Vagina (tissue), 2 donors: ENCODE measurements around the gene DEPDC7. TPM values are rescaled to one million over a fixed set of nuclear protein-coding genes. Genes with fewer than 3 reads are reported as not detected.

Source experiments
- DNase-seq, 2 donors: peaks; one replicate each; pipeline ENCODE4 v3.0.0-alpha.2; 2017; ENCODE audit errors: extremely low spot score in 2 of 2
- H3K27ac ChIP-seq: fragments of 200-600 bp; sonication (generic); one replicate; pipeline ENCODE4 v1.5.1; 2019
- H3K27me3 ChIP-seq: fragments of 200-600 bp; sonication (generic); one replicate; pipeline ENCODE4 v1.5.1; 2019
- H3K36me3 ChIP-seq, 2 donors: fragments of 200-600 bp; sonication (generic); one replicate each; pipeline ENCODE4 v1.5.1; 2017 to 2019
- H3K4me1 ChIP-seq: fragments of 200-600 bp; sonication (generic); one replicate; pipeline ENCODE4 v1.5.1; 2019
- H3K4me3 ChIP-seq, 2 donors: fragments of 200-600 bp; sonication (generic); 1 replicate in 1 of 2; 2 replicates in 1 of 2; pipeline ENCODE4 v1.5.1; 2016 to 2019
- H3K9me3 ChIP-seq: fragments of 200-600 bp; sonication (generic); one replicate; pipeline ENCODE4 v1.5.1; 2019
- CTCF ChIP-seq, 3 experiments: fragments of 450-650 bp in 2 of 3; fragments of 200-600 bp in 1 of 3; sonication (generic) in 1 of 3; IDR thresholded peaks; one replicate each; pipeline ENCODE4 v1.5.1; 2017 to 2019; ENCODE audit warnings: antibody characterized with exemption in 3 of 3, mild to moderate bottlenecking in 2 of 3, moderate library complexity in 2 of 3
- POLR2A ChIP-seq, 2 donors: fragments of 450-650 bp; IDR thresholded peaks; one replicate each; pipeline ENCODE4 v1.6.1; 2017; ENCODE audit warnings: antibody characterized with exemption in 2 of 2, mild to moderate bottlenecking in 2 of 2, moderate library complexity in 2 of 2
- POLR2AphosphoS5 ChIP-seq, 2 donors: sonication (generic); formaldehyde crosslinking; IDR thresholded peaks; one replicate each; pipeline ENCODE4 v1.9.0; 2017; ENCODE audit warnings: antibody characterized with exemption in 2 of 2, mild to moderate bottlenecking in 2 of 2, low read depth in 1 of 2; ENCODE audit not compliant: insufficient read depth in 1 of 2
- intact Hi-C: fragments of 100-400 bp; cut with DNase I; formaldehyde crosslinking; loops from one replicate; pipeline ENCODE4 v1.15.1; 2023
- total RNA-seq: library from RNA; depleted of rRNA; stranded (reverse); fragments of >200 nt; gene quantifications from one replicate; pipeline ENCODE4 v1.2.3, GENCODE V29; 2016

DEPDC7 gene
- total RNA-seq, 1 donor from 2014 or later: 2.5 TPM

DNA sequence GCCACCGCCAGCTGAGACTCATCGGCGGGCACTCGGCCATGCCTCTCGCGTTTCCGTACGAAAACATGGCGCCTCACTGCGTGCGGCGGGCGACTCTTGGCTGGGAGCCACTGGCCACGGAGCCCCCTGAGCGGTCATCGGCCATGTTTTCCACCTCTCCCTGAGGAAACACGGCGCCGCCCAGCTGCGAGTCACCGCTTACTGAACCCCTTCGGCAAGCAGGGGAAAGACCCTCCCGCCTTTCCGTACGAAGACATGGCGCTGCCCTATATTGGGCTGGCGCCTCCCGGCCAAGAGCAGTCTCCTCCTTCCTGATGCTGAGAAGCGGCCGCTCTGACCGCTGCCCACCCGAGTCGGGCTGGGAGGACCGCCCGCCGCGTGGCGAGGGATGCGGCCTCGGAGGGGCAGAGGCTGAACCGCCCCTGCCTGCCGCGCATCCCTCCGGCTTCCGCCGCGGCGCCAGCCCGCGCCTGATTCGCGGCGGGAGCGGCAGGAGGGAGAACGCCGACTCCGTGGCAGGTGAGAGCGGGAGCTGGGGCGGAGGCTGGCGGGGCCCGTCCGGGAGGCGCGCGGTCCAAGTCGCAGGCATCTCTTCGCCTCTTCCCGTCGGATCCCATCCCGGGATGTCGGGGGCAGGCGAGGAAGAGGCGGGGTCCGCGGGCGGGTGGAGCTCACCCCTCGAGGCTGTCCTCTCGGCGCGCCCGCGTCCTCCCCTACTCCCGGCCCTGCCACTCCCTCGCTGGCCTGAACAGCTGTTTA is 23.8 kb downstream of the DEPDC7 start, which contains the start of gene TCP11L1:
TSS of gene TCP11L1 (plus strand) at position 299 of the 759 bp plus-strand sequence. CDS start 4,202 bp downstream, outside the sequence.
- Histone ChIP-seq H3K27ac (peak within 1 kb of the TSS; percentile 97), H3K9me3 (no peaks in the 10 kb centered on the region), H3K4me1 (peaks cover 30% of the 10 kb centered on the region), H3K27me3 (no peaks in the 10 kb centered on the region), H3K4me3 (peak within 1 kb of the TSS; percentile 75 to 79), H3K36me3 (no peaks in the 10 kb centered on the region)
- no peak for TF ChIP-seq CTCF (IDR thresholded peaks at IDR 0.05)
- TF ChIP-seq POLR2AphosphoS5 (IDR thresholded peaks at IDR 0.05; ENCODE audit: insufficient read depth in 1 of 2, low read depth in 1 of 2): peak in 1 of 2 donors; percentile 87
- peak in 1 of 2 donors; percentile 45 for TF ChIP-seq POLR2A (IDR thresholded peaks at IDR 0.05)
- DNase-seq: peak in 1 of 2 donors; percentile 94
- intact Hi-C loops: no loop called here

DNA sequence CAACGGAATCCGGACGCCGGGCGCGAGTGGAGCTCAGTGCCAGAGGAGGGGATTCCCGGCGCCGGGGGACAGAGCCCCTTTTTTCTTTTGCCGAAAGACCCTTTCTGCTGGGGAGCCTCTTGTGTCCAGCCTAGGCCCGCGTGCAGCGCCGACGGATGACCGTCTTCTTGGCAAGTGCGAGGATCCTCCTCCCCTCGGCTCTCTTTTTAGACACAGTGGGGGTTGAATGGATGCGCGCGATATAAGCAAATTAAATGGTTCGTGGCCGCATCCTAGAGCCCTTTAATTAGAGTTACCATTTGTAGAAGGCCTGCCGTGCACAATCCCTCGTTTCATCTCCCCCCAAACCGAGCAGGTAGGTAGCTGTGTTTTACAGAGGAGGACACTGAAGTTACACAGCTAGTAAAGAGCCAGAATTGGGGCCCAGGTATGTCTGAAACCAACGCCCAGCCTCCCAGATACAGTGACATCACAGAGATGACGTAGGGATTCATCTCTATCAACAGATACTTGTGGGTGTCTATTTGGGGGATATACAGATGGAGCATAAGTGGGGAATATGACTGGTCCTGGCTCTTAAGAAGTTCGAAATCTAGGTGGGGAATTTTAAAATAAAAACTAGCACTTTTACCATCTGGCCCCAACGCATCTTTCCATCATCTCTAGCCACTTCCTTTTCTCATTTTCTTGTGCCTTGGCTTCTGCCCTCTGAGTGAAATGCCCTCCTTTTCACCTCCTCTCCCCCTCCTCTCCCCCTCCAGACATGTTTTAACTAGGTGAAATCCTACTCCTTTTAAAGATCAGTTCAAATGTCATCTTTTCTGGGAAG is 24.6 kb downstream of the DEPDC7 start:
- Histone ChIP-seq H3K36me3 (peaks cover 0 to 4% of the 10 kb centered on the region in 2 donors), H3K9me3 (no peaks in the 10 kb centered on the region), H3K27ac (peak overlapping the region; percentile 97), H3K4me3 (peak overlapping the region; percentile 75 to 79), H3K4me1 (peaks cover 31% of the 10 kb centered on the region), H3K27me3 (no peaks in the 10 kb centered on the region)
- intact Hi-C loops: no loop called here
- TF ChIP-seq POLR2A (IDR thresholded peaks at IDR 0.05) (no peak), POLR2AphosphoS5 (IDR thresholded peaks at IDR 0.05; ENCODE audit: insufficient read depth in 1 of 2, low read depth in 1 of 2) (no peak), CTCF (IDR thresholded peaks at IDR 0.05) (no peak)
- no peak for DNase-seq

GRCh38 chr11:33040862-33041453 is 25.3 kb downstream of the DEPDC7 start:
- intact Hi-C loops: no loop called here
- DNase-seq: no peak
- Histone ChIP-seq H3K4me3 (peak overlapping the region; percentile 75 to 79), H3K27me3 (no peaks in the 10 kb centered on the region), H3K36me3 (peaks cover 0 to 4% of the 10 kb centered on the region in 2 donors), H3K9me3 (no peaks in the 10 kb centered on the region), H3K27ac (peak overlapping the region; percentile 97), H3K4me1 (peaks cover 38% of the 10 kb centered on the region)
- TF ChIP-seq CTCF (IDR thresholded peaks at IDR 0.05) (no peak), POLR2AphosphoS5 (IDR thresholded peaks at IDR 0.05; ENCODE audit: insufficient read depth in 1 of 2, low read depth in 1 of 2) (no peak), POLR2A (IDR thresholded peaks at IDR 0.05) (no peak)

DNA sequence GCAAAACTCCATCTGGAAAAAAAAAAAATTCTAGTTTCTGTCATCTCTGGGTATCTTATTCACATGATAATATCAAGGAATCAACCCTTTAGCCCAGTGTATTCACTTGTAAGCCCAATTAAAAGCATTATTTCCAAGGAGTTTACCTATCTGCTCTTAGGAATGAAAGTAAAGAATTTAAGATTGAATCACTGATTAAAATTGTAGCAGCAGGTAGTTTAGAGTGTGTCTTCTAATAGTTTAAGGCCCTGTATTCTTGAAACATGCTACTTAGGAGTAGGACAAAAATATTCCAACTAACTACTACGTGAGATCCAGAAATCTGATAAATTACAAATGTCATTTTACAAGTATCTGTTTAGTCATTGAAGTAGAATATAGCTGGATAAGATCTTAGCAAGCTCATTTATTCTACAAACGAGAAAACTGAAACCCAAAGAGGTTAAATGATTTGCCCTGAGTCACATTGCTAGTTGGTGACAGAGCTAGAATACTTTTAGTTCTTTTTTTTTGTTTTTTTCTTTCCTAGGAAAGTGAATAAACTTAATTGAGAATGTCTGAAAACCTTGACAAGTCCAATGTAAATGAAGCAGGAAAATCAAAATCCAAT is 27.6 kb downstream of the DEPDC7 start:
- H3K27ac ChIP-seq: no peak overlapping the region
- H3K4me3 ChIP-seq: no peak overlapping the region
- H3K27me3 ChIP-seq: no peaks in the 10 kb centered on the region
- intact Hi-C loops: no loop called here
- H3K4me1 ChIP-seq: peaks cover 39% of the 10 kb centered on the region
- TF ChIP-seq CTCF (IDR thresholded peaks at IDR 0.05) (no peak), POLR2AphosphoS5 (IDR thresholded peaks at IDR 0.05; ENCODE audit: insufficient read depth in 1 of 2, low read depth in 1 of 2) (no peak), POLR2A (IDR thresholded peaks at IDR 0.05) (no peak)
- peaks cover 0 to 4% of the 10 kb centered on the region in 2 donors for H3K36me3 ChIP-seq
- no peaks in the 10 kb centered on the region for H3K9me3 ChIP-seq
- no peak for DNase-seq
